ENCODE data around the gene FER. TPM values are rescaled to one million over a fixed set of nuclear protein-coding genes. Genes with fewer than 3 reads are reported as not detected.

FER gene
- total and polyA plus RNA-seq, 9 of the 15 experiments (the other 6 are each of a cell fraction or from before 2014, with no cell fraction given) = 6.7 to 18.2 (median 8.9) TPM

- TF ChIP-seq FOXO4 (CRISPR knock-in tag; IDR thresholded peaks at IDR 0.05) = no peak
- TF ChIP-seq THRAP3 (IDR thresholded peaks at IDR 0.05; ENCODE audit: borderline replicate concordance) = no peak
- no peak for TF ChIP-seq ZNF224 (CRISPR knock-in tag; IDR thresholded peaks at IDR 0.05)
- TF ChIP-seq HDAC1 (IDR thresholded peaks at IDR 0.05) = no peak
- TF ChIP-seq WHSC1 (IDR thresholded peaks at IDR 0.05; ENCODE audit: low read length) = no peak
- no peak for TF ChIP-seq ZNF436 (CRISPR knock-in tag; IDR thresholded peaks at IDR 0.05)
- no peak for TF ChIP-seq MBD2 (IDR thresholded peaks at IDR 0.05; ENCODE audit: borderline replicate concordance, low read depth)
These were observed 404.9 kb downstream of the FER start (continued) for GRCh38 chr5:109152565-109152964.

- no peak for DNase-seq (ENCODE audit: extremely low read depth in 1 of 4, low spot score in 3 of 4)
- Histone ChIP-seq H3K27ac (ENCODE audit: extremely low read depth, low read depth, low read length) (no peak overlapping the region), H3K4me3 (no peak overlapping the region), H3K79me2 (ENCODE audit: control insufficient read depth, insufficient read depth, low read length) (no peaks in the 10 kb centered on the region), H2AFZ (ENCODE audit: low read depth, low read length) (no peak overlapping the region), H3K9ac (ENCODE audit: insufficient read depth in 1 of 2, low read depth in 2 of 2, low read length in 2 of 2) (no peak overlapping the region), H3K9me3 (replicated peaks; ENCODE audit: control insufficient read depth, insufficient read depth, low read depth, low read length) (no peaks in the 10 kb centered on the region), H3K4me2 (ENCODE audit: insufficient read depth, low read length) (no peak overlapping the region), H3K36me3 (ENCODE audit: control insufficient read depth, insufficient read depth, low read length) (no peaks in the 10 kb centered on the region), H4K20me1 (replicated peaks; ENCODE audit: control insufficient read depth, insufficient read depth, low read length) (no peaks in the 10 kb centered on the region), H3K9me1 (ENCODE audit: control insufficient read depth, insufficient read depth, low read length) (no peaks in the 10 kb centered on the region), H3K27me3 (ENCODE audit: control insufficient read depth in 2 of 2, insufficient read depth in 2 of 2, low read length in 2 of 2) (no peaks in the 10 kb centered on the region), H3K4me1 (replicated peaks in 1 of 2; ENCODE audit: control insufficient read depth in 2 of 2, insufficient read depth in 2 of 2, low read length in 2 of 2) (no peaks in the 10 kb centered on the region; a peak in 1 of 5 replicates)
- no peak for ATAC-seq
- ChIA-PET POLR2A (no interaction called here), CTCF (ENCODE audit: low intra/inter-chr PET ratio) (no interaction called here)
- in situ Hi-C loops (cut with MboI) (no loop called here), intact Hi-C loops (cut with micrococcal nuclease) (no loop called here)
- no TSS peak for BruUV-seq (replicated peaks)
- no peak for FAIRE-seq
- TF ChIP-seq DMBX1 (CRISPR knock-in tag; IDR thresholded peaks at IDR 0.05; ENCODE audit: borderline replicate concordance) = no peak
- TF ChIP-seq ESRRB (CRISPR knock-in tag; IDR thresholded peaks at IDR 0.05; ENCODE audit: borderline replicate concordance) = no peak
- TF ChIP-seq PRMT5 (CRISPR knock-in tag; IDR thresholded peaks at IDR 0.05) = no peak
- no peak for TF ChIP-seq JUN (IDR thresholded peaks at IDR 0.05; ENCODE audit: borderline replicate concordance, low read depth, low read length)
- no peak for TF ChIP-seq JUN (CRISPR knock-in tag; IDR thresholded peaks at IDR 0.05; ENCODE audit: borderline replicate concordance)
- TF ChIP-seq NCOA2 (IDR thresholded peaks at IDR 0.05; ENCODE audit: partially characterized antibody in 2 of 2) = no peak
- no peak for TF ChIP-seq NEUROD1 (IDR thresholded peaks at IDR 0.05; ENCODE audit: borderline replicate concordance, low read depth, low read length, partially characterized antibody)
These were observed 407.9 kb downstream of the FER start for GRCh38 chr5:109155625-109156024.
